Adrenal gland (tissue), 12 donors: Measurements from ENCODE around the gene RBBP4. TPM values are rescaled to one million over a fixed set of nuclear protein-coding genes. Genes with fewer than 3 reads are reported as not detected.
A peak's percentile ranks its signal among the peaks of the same experiment; 100 is the strongest.

ENCODE experiments used
- DNase-seq, 7 donors: peaks; one replicate each; pipeline ENCODE4 v3.0.0-alpha.2; 2019 to 2020
- H3K27ac ChIP-seq, 5 donors: fragments of 200-600 bp; sonication (generic) in 4 of 5; 1 replicate in 3 of 5; 2 replicates in 2 of 5; pipeline versions ENCODE4 v1.5.1 to v1.8.0; 2016 to 2020; ENCODE audit warnings: mild to moderate bottlenecking in 1 of 5
- H3K27me3 ChIP-seq: fragments of 200-600 bp; 2 replicates; pipeline ENCODE4 v1.8.0; 2021
- H3K36me3 ChIP-seq, 2 donors: fragments of 200-600 bp; replicated peaks in 1 of 2; 1 replicate in 1 of 2; 2 replicates in 1 of 2; pipeline versions ENCODE4 v1.5.1 to v1.8.0; 2018 to 2022
- H3K4me1 ChIP-seq, 2 donors: fragments of 200-600 bp; replicated peaks in 1 of 2; 1 replicate in 1 of 2; 2 replicates in 1 of 2; pipeline versions ENCODE4 v1.5.1 to v1.8.0; 2018 to 2021
- H3K4me3 ChIP-seq, 4 donors: fragments of 200-600 bp; sonication (generic) in 3 of 4; one replicate each; pipeline ENCODE4 v1.5.1; 2016 to 2018
- H3K9me3 ChIP-seq, 3 donors: fragments of 200-600 bp; sonication (generic) in 1 of 3; replicated peaks in 1 of 3; 1 replicate in 2 of 3; 2 replicates in 1 of 3; pipeline versions ENCODE4 v1.5.1 to v1.8.0; 2016 to 2021
- POLR2A ChIP-seq, 2 donors: fragments of 450-650 bp; IDR thresholded peaks; one replicate each; pipeline ENCODE4 v1.6.1; 2017; ENCODE audit warnings: antibody characterized with exemption in 2 of 2, mild to moderate bottlenecking in 2 of 2, moderate library complexity in 1 of 2
- WGBS, 4 donors: extraction: QIAGEN DNeasy Blood & Tissue Kit in 2 of 4; methylation state at CpG; one replicate each; pipeline versions ENCODE4 v1.1.5 to v1.1.7; 2013 to 2017; 5-methylcytosine and 5-hydroxymethylcytosine counted together
- intact Hi-C, 2 donors: fragments of 100-400 bp; cut with DNase I; formaldehyde crosslinking; loops; one replicate each; pipeline versions ENCODE4 v1.14.1 to v1.15.0; 2022 to 2023
- polyA plus RNA-seq, 3 donors: library from polyadenylated mRNA; stranded (reverse); fragments of 200-250 nt in 2 of 3; fragments of 350-450 nt in 1 of 3; fragmentation: Illumina TruSeq in 1 of 3; extraction: RNeasy Lipid Tissue Mini Kit (QIAGEN cat#74804) in 1 of 3; gene quantifications; one replicate each; pipeline ENCODE4 v1.2.3, GENCODE V29; 2013 to 2014
- total RNA-seq, 9 donors: library from RNA; depleted of rRNA in 4 of 9; stranded (reverse); fragments of >200 nt in 4 of 9; fragments of 120-200 nt in 1 of 9; fragmentation: NEBNext Ultra II Directional in 1 of 9; extraction: Animal tissue kit (Norgen Biotek cat#: 25700) in 1 of 9; gene quantifications; one replicate each; pipeline versions ENCODE4 v1.1.0 to v1.2.4, GENCODE V29; 2013 to 2023
- TF ChIP-seq, protein P1 (sequence below), 6 experiments: fragments of 450-650 bp in 4 of 6; fragments of 200-600 bp in 2 of 6; sonication (generic) in 1 of 6; IDR thresholded peaks; 1 replicate in 5 of 6; 2 replicates in 1 of 6; pipeline versions ENCODE4 v1.5.1 to v1.8.0; 2016 to 2021; ENCODE audit warnings: antibody characterized with exemption in 6 of 6, mild to moderate bottlenecking in 2 of 6, moderate library complexity in 1 of 6
- donor health status: healthy with polysubstance abuse.
- donor health status: Bipolar disorder and iron deficiency.
- donor health status: DM: yes; HTN: yes; CAD: no.
- donor health status: DM: no; HTN: no; CAD: no.
- donor health status: DM: no; HTN: no; CAD: no.
- donor health status: DM: yes; HTN: yes; CAD: no.

The RBBP4 gene
- total and polyA plus RNA-seq, 12 donors, result 24.8 to 212 (median 148) TPM

DNA sequence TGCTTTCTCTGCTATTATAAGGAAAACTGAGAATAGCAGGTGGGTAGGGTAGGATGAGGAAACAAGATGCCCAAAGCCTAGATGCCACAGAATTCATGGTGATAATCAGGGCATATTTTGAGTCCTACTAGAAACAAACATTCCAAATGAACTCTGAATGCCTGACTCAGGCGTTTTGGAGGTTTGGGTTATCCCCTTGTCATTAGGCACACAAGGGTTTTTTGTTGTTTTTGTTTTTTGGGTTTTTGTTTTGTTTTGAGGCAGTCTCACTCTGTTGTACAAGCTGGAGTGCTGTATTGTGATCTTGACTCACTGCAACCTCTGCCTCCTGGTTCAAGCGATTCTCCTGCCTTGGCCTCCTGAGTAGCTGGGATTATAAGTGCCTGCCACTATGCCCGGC is 32.4 kb downstream of the RBBP4 start:
- intact Hi-C loops, result no loop called here
- H3K36me3 ChIP-seq, result peaks cover 0 to 46% of the 10 kb centered on the region in 2 donors
- 84 to 92% (median 87%) methylated on average over 3 of the region's 3 CpGs for WGBS, 4 donors
- H3K9me3 ChIP-seq, result no peaks in the 10 kb centered on the region
- TF ChIP-seq POLR2A (IDR thresholded peaks at IDR 0.05), result no peak
- TF ChIP-seq, protein P1, sequence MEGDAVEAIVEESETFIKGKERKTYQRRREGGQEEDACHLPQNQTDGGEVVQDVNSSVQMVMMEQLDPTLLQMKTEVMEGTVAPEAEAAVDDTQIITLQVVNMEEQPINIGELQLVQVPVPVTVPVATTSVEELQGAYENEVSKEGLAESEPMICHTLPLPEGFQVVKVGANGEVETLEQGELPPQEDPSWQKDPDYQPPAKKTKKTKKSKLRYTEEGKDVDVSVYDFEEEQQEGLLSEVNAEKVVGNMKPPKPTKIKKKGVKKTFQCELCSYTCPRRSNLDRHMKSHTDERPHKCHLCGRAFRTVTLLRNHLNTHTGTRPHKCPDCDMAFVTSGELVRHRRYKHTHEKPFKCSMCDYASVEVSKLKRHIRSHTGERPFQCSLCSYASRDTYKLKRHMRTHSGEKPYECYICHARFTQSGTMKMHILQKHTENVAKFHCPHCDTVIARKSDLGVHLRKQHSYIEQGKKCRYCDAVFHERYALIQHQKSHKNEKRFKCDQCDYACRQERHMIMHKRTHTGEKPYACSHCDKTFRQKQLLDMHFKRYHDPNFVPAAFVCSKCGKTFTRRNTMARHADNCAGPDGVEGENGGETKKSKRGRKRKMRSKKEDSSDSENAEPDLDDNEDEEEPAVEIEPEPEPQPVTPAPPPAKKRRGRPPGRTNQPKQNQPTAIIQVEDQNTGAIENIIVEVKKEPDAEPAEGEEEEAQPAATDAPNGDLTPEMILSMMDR (IDR thresholded peaks at IDR 0.05), result no peak
- no peak overlapping the region for H3K4me3 ChIP-seq
- peak in 2 of 7 donors; percentile 5 to 28 for DNase-seq
- H3K4me1 ChIP-seq, result peaks cover 0 to 24% of the 10 kb centered on the region in 2 donors
- no peaks in the 10 kb centered on the region for H3K27me3 ChIP-seq
- H3K27ac ChIP-seq, result peak overlapping the region in 1 of 5 donors; percentile 51

DNA sequence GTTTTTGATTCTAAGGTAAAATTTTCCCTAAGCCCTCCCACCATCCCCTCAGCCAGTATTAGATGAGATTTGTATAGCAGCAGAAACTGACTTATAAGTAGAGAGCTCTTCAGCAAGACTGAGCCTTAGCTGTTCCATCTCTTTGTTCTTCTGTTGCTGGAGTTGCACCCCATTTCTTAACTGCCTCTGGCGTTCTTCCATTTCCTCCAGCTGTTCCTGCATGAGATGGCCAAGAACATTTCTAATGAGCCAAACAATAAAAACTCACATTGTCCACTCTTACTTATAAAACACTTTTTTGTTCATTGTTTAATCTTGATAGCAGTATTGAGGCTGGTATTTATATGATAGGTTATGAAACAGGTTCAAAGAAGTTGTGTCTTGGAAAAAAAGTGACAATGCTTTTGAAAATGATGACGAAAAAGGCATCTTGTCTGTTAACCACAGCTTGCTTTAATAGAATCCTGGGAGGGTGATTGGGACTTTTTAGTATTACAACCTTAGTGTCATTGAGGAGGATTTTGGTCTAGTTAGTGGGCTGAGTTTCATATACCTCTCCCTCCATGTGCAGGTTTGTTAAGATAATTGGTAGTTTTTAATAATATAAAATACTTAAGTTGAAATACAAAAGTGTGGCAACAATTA is 33.3 kb downstream of the RBBP4 start:
- peaks cover 0 to 38% of the 10 kb centered on the region in 2 donors for H3K36me3 ChIP-seq
- H3K4me3 ChIP-seq, result no peak overlapping the region
- peak overlapping the region in 1 of 5 donors; percentile 51 for H3K27ac ChIP-seq
- no peak for TF ChIP-seq POLR2A (IDR thresholded peaks at IDR 0.05)
- TF ChIP-seq, protein P1 (IDR thresholded peaks at IDR 0.05), result no peak
- no peaks in the 10 kb centered on the region for H3K9me3 ChIP-seq
- H3K27me3 ChIP-seq, result no peaks in the 10 kb centered on the region
- H3K4me1 ChIP-seq, result peaks cover 0 to 24% of the 10 kb centered on the region in 2 donors
- 49 to 69% (median 57%) methylated on average over 2 of the region's 2 CpGs for WGBS, 4 donors
- intact Hi-C loops, result no loop called here
- DNase-seq, result peak in 3 of 7 donors; percentile 30 to 58 (median 31)

DNA sequence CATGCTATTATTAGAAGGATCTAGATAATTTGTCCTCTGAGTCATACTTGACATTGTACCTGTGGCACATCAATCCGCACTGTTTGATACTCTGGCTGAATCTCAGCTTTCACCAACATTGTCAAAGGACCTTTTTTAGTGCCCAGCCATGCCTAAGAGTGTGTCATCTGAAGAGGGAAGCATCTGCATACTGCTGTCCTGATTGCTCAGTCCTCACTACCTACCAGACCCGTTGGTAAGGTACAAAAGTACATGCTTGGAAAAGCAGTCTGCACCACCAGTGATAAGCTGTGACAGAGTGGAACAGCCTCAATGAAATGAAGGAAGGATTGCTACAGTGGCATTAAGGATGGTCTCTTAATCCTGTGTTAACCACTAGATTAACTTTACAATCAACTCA is 34.5 kb downstream of the RBBP4 start:
- intact Hi-C loops, result no loop called here
- no peak overlapping the region for H3K4me3 ChIP-seq
- no peak for TF ChIP-seq POLR2A (IDR thresholded peaks at IDR 0.05)
- TF ChIP-seq, protein P1 (IDR thresholded peaks at IDR 0.05), result no peak
- H3K36me3 ChIP-seq, result peaks cover 0 to 30% of the 10 kb centered on the region in 2 donors
- no peaks in the 10 kb centered on the region for H3K9me3 ChIP-seq
- peaks cover 0 to 23% of the 10 kb centered on the region in 2 donors for H3K4me1 ChIP-seq
- peak overlapping the region in 1 of 5 donors; percentile 1 for H3K27ac ChIP-seq
- DNase-seq, result peak in 1 of 7 donors; percentile 21
- H3K27me3 ChIP-seq, result no peaks in the 10 kb centered on the region
- 56 to 75% (median 62%) methylated on average over 2 of the region's 2 CpGs for WGBS, 4 donors

DNA sequence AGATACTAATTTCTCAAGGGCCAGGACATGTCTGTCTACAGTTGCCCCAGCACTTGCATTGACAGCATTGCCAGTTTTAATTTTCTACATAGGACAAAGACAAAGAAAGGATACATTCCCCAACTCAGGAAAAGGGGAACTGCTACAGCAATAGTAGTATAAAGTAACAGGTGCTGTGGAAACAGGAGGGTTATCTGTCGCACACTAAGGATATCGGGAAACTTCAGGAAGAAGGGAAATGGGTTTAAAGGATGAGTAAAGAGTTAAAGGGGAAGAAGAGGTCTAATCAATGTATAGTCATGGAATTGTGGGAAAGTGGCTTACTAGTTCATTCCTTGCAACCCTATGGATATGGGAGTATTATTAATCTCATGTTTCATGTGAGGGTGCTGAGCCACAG is 35.4 kb downstream of the RBBP4 start:
- Histone ChIP-seq H3K27ac (no peak overlapping the region), H3K4me3 (no peak overlapping the region), H3K27me3 (no peaks in the 10 kb centered on the region), H3K36me3 (peaks cover 0 to 21% of the 10 kb centered on the region in 2 donors), H3K4me1 (peaks cover 0 to 14% of the 10 kb centered on the region in 2 donors), H3K9me3 (no peaks in the 10 kb centered on the region)
- intact Hi-C loops, result no loop called here
- no peak for TF ChIP-seq POLR2A (IDR thresholded peaks at IDR 0.05)
- TF ChIP-seq, protein P1 (IDR thresholded peaks at IDR 0.05), result no peak
- WGBS, 4 donors, result 96 to 98% (median 97%) methylated on average over 2 of the region's 2 CpGs
- peak in 1 of 7 donors; percentile 6 for DNase-seq
